ENCODE results near the gene CEACAM19. TPM values are rescaled to one million over a fixed set of nuclear protein-coding genes. Genes with fewer than 3 reads are reported as not detected.

CEACAM19 gene
- total and polyA plus RNA-seq, 2 donors (not counting 3 experiments of a cell fraction or from before 2014, with no cell fraction given), result 9.9 to 14.5 TPM

DNA sequence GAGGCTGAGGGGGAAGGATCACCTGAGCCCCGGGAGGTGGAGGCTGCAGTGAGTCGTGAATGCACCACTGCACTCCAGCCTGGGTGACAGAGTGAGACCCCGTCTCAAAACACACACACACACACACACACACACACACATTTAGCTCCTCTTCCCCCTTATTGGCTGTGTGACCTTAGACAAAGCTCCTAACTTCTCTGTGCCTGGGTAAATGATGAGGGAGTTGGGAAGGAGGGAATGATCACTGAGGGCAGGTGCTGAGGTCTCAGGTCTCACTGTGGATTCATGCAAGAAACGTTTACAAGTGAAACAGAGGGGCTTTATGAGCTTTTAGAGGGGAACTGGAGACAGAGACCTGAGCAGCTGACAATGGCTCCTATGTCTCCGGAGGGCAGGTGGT, 60.3 kb downstream of the CEACAM19 start:
- H3K4me1 ChIP-seq (ENCODE audit: control insufficient read depth, extremely low read depth, insufficient read depth, low read length), result no peaks in the 10 kb centered on the region
- no peaks in the 10 kb centered on the region for H4K20me1 ChIP-seq (replicated peaks; ENCODE audit: control insufficient read depth, extremely low read depth, insufficient read depth, low read length)
- ChIA-PET CTCF (interaction anchor here (1.4 to 15.8 kb wide), 4 partner anchors 10 to 161 kb away, joined by 4 to 688 read pairs (median 5); partner anchors contain the start of gene CBLC), POLR2A (no interaction called here)
- no peak overlapping the region for H2AFZ ChIP-seq (ENCODE audit: low read depth, low read length)
- no peaks in the 10 kb centered on the region for H3K27me3 ChIP-seq (ENCODE audit: control insufficient read depth in 2 of 2, insufficient read depth in 2 of 2, low read length in 2 of 2)
- intact Hi-C loops (cut with micrococcal nuclease), result no loop called here
- no peak for FAIRE-seq
- H3K9ac ChIP-seq (replicated peaks; ENCODE audit: extremely low read depth, insufficient read depth, low read length), result no peak overlapping the region
- no peak for TF ChIP-seq FOS (IDR thresholded peaks at IDR 0.05; ENCODE audit: borderline replicate concordance, insufficient read depth, low read length)
- TF ChIP-seq GATA2 (IDR thresholded peaks at IDR 0.05; ENCODE audit: insufficient read depth, insufficient read length, low read depth, low read length), result no peak
- TF ChIP-seq MYC (IDR thresholded peaks at IDR 0.05; ENCODE audit: low read depth, low read length), result no peak
- no peak for TF ChIP-seq JUN (IDR thresholded peaks at IDR 0.05; ENCODE audit: borderline replicate concordance, insufficient read depth, insufficient read length, low read depth)
- TF ChIP-seq EZH2 (IDR thresholded peaks at IDR 0.05; ENCODE audit: borderline replicate concordance, low read depth, low read length, severe bottlenecking), result no peak
- TF ChIP-seq, protein P1, sequence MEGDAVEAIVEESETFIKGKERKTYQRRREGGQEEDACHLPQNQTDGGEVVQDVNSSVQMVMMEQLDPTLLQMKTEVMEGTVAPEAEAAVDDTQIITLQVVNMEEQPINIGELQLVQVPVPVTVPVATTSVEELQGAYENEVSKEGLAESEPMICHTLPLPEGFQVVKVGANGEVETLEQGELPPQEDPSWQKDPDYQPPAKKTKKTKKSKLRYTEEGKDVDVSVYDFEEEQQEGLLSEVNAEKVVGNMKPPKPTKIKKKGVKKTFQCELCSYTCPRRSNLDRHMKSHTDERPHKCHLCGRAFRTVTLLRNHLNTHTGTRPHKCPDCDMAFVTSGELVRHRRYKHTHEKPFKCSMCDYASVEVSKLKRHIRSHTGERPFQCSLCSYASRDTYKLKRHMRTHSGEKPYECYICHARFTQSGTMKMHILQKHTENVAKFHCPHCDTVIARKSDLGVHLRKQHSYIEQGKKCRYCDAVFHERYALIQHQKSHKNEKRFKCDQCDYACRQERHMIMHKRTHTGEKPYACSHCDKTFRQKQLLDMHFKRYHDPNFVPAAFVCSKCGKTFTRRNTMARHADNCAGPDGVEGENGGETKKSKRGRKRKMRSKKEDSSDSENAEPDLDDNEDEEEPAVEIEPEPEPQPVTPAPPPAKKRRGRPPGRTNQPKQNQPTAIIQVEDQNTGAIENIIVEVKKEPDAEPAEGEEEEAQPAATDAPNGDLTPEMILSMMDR (IDR thresholded peaks at IDR 0.05; ENCODE audit: extremely low read depth in 1 of 2, insufficient read depth in 1 of 2, low read depth in 1 of 2, low read length in 2 of 2), result no peak
- no peak for TF ChIP-seq POLR2AphosphoS5 (IDR thresholded peaks at IDR 0.05; ENCODE audit: insufficient read depth, low read depth, low read length)
- TF ChIP-seq POLR2A (IDR thresholded peaks at IDR 0.05; ENCODE audit: low read depth, low read length), result no peak
- TF ChIP-seq, protein P2, sequence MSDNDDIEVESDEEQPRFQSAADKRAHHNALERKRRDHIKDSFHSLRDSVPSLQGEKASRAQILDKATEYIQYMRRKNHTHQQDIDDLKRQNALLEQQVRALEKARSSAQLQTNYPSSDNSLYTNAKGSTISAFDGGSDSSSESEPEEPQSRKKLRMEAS (IDR thresholded peaks at IDR 0.05; ENCODE audit: insufficient read depth, insufficient read length), result no peak
- H3K79me2 ChIP-seq (ENCODE audit: control insufficient read depth, insufficient read depth, low read length), result no peaks in the 10 kb centered on the region
- no peak overlapping the region for H3K27ac ChIP-seq (ENCODE audit: insufficient read depth, low read depth, low read length)
- no peak overlapping the region for H3K4me3 ChIP-seq (replicated peaks in 1 of 3; ENCODE audit: insufficient read depth in 1 of 3, low read depth in 1 of 3, low read length in 3 of 3)
- H3K36me3 ChIP-seq (ENCODE audit: control insufficient read depth in 2 of 2, extremely low read depth in 1 of 2, insufficient read depth in 2 of 2, low read length in 2 of 2), result no peaks in the 10 kb centered on the region
- no peak overlapping the region for H3K4me2 ChIP-seq (ENCODE audit: insufficient read depth, low read length)
- no TSS peak for BruUV-seq (replicated peaks)
- no peak for DNase-seq (ENCODE audit: low read depth, low spot score)
- H3K9me3 ChIP-seq (replicated peaks; ENCODE audit: control insufficient read depth, insufficient read depth, low read length), result no peaks in the 10 kb centered on the region
- no peaks in the 10 kb centered on the region for H3K9me1 ChIP-seq (replicated peaks; ENCODE audit: control insufficient read depth, extremely low read depth, insufficient read depth, low read length)
- dilution Hi-C loops (cut with MboI; ENCODE audit: extremely low pct_ligation_motif_present, low sequenced_read_pairs), result no loop called here
